AG08396 (cell line): ENCODE measurements around the gene SLC14A1.

Experiments
- DNase-seq: peaks from one replicate; pipeline ENCODE4 v3.0.0; 2012; ENCODE audit warnings: low spot score, mixed read lengths

The SLC14A1 gene

GRCh38 chr18:45723567-45724355 is at the start of gene SLC14A1:
SLC14A1 (plus strand) TSS chr18:45724181; CDS start chr18:45730321, 6,140 bp downstream.
- no peak for DNase-seq

GRCh38 chr18:45677276-45677807 is 46.6 kb upstream of the SLC14A1 start:
- no peak for DNase-seq

GRCh38 chr18:45678441-45678840 is 45.5 kb upstream of the SLC14A1 start:
- DNase-seq = no peak

- DNase-seq = no peak
Measured at GRCh38 chr18:45678850-45679249, 45.1 kb upstream of the SLC14A1 start.

GRCh38 chr18:45680066-45680690 is 43.8 kb upstream of the SLC14A1 start:
- no peak for DNase-seq

- no peak for DNase-seq
Measured at GRCh38 chr18:45682181-45682580, 41.8 kb upstream of the SLC14A1 start.

- DNase-seq = peak; percentile 21
Measured at GRCh38 chr18:45684341-45685115, 39.5 kb upstream of the SLC14A1 start.

- no peak for DNase-seq
Measured at GRCh38 chr18:45686891-45687611, 36.9 kb upstream of the SLC14A1 start.

GRCh38 chr18:45687621-45688020 is 36.4 kb upstream of the SLC14A1 start:
- no peak for DNase-seq

GRCh38 chr18:45688113-45688512 is 35.9 kb upstream of the SLC14A1 start:
- DNase-seq = no peak

- DNase-seq = no peak
Measured at GRCh38 chr18:45688833-45689232, 35.1 kb upstream of the SLC14A1 start.

- no peak for DNase-seq
Measured at GRCh38 chr18:45689396-45689795, 34.6 kb upstream of the SLC14A1 start.

- DNase-seq = peak; percentile 75
Measured at GRCh38 chr18:45690975-45691815, 32.8 kb upstream of the SLC14A1 start.

GRCh38 chr18:45691816-45692179 is 32.2 kb upstream of the SLC14A1 start:
- no peak for DNase-seq

- DNase-seq = no peak
Measured at GRCh38 chr18:45702708-45703265, 21.2 kb upstream of the SLC14A1 start.

GRCh38 chr18:45708831-45709230 is 15.2 kb upstream of the SLC14A1 start:
- DNase-seq = no peak

- DNase-seq = no peak
Measured at GRCh38 chr18:45712061-45712460, 11.9 kb upstream of the SLC14A1 start.

- DNase-seq = no peak
Measured at GRCh38 chr18:45713239-45713638, 10.7 kb upstream of the SLC14A1 start.

- peak; percentile 19 for DNase-seq
Measured at GRCh38 chr18:45715212-45715780, 8.7 kb upstream of the SLC14A1 start.

- DNase-seq = no peak
Measured at GRCh38 chr18:45719106-45719505, 4.9 kb upstream of the SLC14A1 start.
